ENCODE results near the gene FURIN.
"Not testable (repeated sequence)": the region's sequence is repeated elsewhere in the genome, so short reads cannot be mapped to it uniquely, and the experiment has no call there.

FURIN gene

GRCh38 chr15:90905306-90906180, 37.2 kb downstream of the FURIN start:
- Histone ChIP-seq H3K56ac (ENCODE audit: low read length) (no peak overlapping the region), H3K4ac (ENCODE audit: low read depth, low read length) (no peak overlapping the region), H2BK15ac (replicated peaks; ENCODE audit: low read depth) (no peak overlapping the region), H4K8ac (ENCODE audit: low read depth, low read length) (no peak overlapping the region), H3K27ac (ENCODE audit: low read depth, low read length) (no peak overlapping the region), H2BK120ac (ENCODE audit: low read depth, low read length) (no peak overlapping the region), H4K5ac (ENCODE audit: low read length) (no peak overlapping the region), H3K23ac (ENCODE audit: low read length) (no peak overlapping the region), H3K27me3 (ENCODE audit: insufficient read depth, low read length, poor library complexity) (no peaks in the 10 kb centered on the region), H3K4me1 (ENCODE audit: control insufficient read depth, low read depth, low read length) (no peaks in the 10 kb centered on the region), H3K79me1 (ENCODE audit: low read length) (no peaks in the 10 kb centered on the region), H2AK5ac (ENCODE audit: low read length) (no peak overlapping the region), H3K18ac (ENCODE audit: low read length) (no peak overlapping the region), H3K36me3 (ENCODE audit: control insufficient read depth, insufficient read depth, low read length) (no peaks in the 10 kb centered on the region), H3K79me2 (ENCODE audit: control insufficient read depth, insufficient read depth, low read length) (no peaks in the 10 kb centered on the region), H2BK5ac (ENCODE audit: low read length) (no peak overlapping the region), H3K4me2 (ENCODE audit: low read length) (no peak overlapping the region), H3K4me3 (ENCODE audit: low read length) (no peak overlapping the region), H3K9ac (ENCODE audit: low read length) (no peak overlapping the region)
- no peak for DNase-seq
- no CpG with 5 or more reads among the region's 28 CpGs for WGBS (ENCODE audit: extremely low coverage, insufficient coverage, low lambda C conversion rate)

GRCh38 chr15:90906181-90906849, 37.9 kb downstream of the FURIN start:
- no peaks in the 10 kb centered on the region for H3K79me2 ChIP-seq (ENCODE audit: control insufficient read depth, insufficient read depth, low read length)
- H3K23ac ChIP-seq (ENCODE audit: low read length), result no peak overlapping the region
- H2BK120ac ChIP-seq (ENCODE audit: low read depth, low read length), result no peak overlapping the region
- no peak overlapping the region for H3K18ac ChIP-seq (ENCODE audit: low read length)
- H2BK5ac ChIP-seq (ENCODE audit: low read length), result no peak overlapping the region
- H2BK15ac ChIP-seq (replicated peaks; ENCODE audit: low read depth), result no peak overlapping the region
- no peak overlapping the region for H2AK5ac ChIP-seq (ENCODE audit: low read length)
- no peak overlapping the region for H3K27ac ChIP-seq (ENCODE audit: low read depth, low read length)
- H3K79me1 ChIP-seq (ENCODE audit: low read length), result no peaks in the 10 kb centered on the region
- H3K36me3 ChIP-seq (ENCODE audit: control insufficient read depth, insufficient read depth, low read length), result no peaks in the 10 kb centered on the region
- H4K8ac ChIP-seq (ENCODE audit: low read depth, low read length), result no peak overlapping the region
- no CpG with 5 or more reads among the region's 11 CpGs for WGBS (ENCODE audit: extremely low coverage, insufficient coverage, low lambda C conversion rate)
- H3K4me2 ChIP-seq (ENCODE audit: low read length), result no peak overlapping the region
- H3K9ac ChIP-seq (ENCODE audit: low read length), result no peak overlapping the region
- no peaks in the 10 kb centered on the region for H3K27me3 ChIP-seq (ENCODE audit: insufficient read depth, low read length, poor library complexity)
- no peak overlapping the region for H3K56ac ChIP-seq (ENCODE audit: low read length)
- no peak overlapping the region for H3K4me3 ChIP-seq (ENCODE audit: low read length)
- no peak for DNase-seq
- no peak overlapping the region for H4K5ac ChIP-seq (ENCODE audit: low read length)
- no peaks in the 10 kb centered on the region for H3K4me1 ChIP-seq (ENCODE audit: control insufficient read depth, low read depth, low read length)
- no peak overlapping the region for H3K4ac ChIP-seq (ENCODE audit: low read depth, low read length)

GRCh38 chr15:90907051-90907660, 38.8 kb downstream of the FURIN start:
- Histone ChIP-seq H3K18ac (ENCODE audit: low read length) (no peak overlapping the region), H3K36me3 (ENCODE audit: control insufficient read depth, insufficient read depth, low read length) (no peaks in the 10 kb centered on the region), H3K4me2 (ENCODE audit: low read length) (no peak overlapping the region), H3K23ac (ENCODE audit: low read length) (no peak overlapping the region), H2AK5ac (ENCODE audit: low read length) (no peak overlapping the region), H3K79me1 (ENCODE audit: low read length) (no peaks in the 10 kb centered on the region), H3K4me3 (ENCODE audit: low read length) (no peak overlapping the region), H3K9ac (ENCODE audit: low read length) (no peak overlapping the region), H2BK120ac (ENCODE audit: low read depth, low read length) (no peak overlapping the region), H2BK5ac (ENCODE audit: low read length) (no peak overlapping the region), H3K4ac (ENCODE audit: low read depth, low read length) (no peak overlapping the region), H3K27me3 (ENCODE audit: insufficient read depth, low read length, poor library complexity) (no peaks in the 10 kb centered on the region), H3K56ac (ENCODE audit: low read length) (no peak overlapping the region), H4K8ac (ENCODE audit: low read depth, low read length) (no peak overlapping the region), H4K5ac (ENCODE audit: low read length) (no peak overlapping the region), H2BK15ac (replicated peaks; ENCODE audit: low read depth) (no peak overlapping the region), H3K27ac (ENCODE audit: low read depth, low read length) (no peak overlapping the region), H3K79me2 (ENCODE audit: control insufficient read depth, insufficient read depth, low read length) (no peaks in the 10 kb centered on the region), H3K4me1 (ENCODE audit: control insufficient read depth, low read depth, low read length) (no peaks in the 10 kb centered on the region)
- no CpG with 5 or more reads among the region's 15 CpGs for WGBS (ENCODE audit: extremely low coverage, insufficient coverage, low lambda C conversion rate)
- DNase-seq, result no peak

GRCh38 chr15:90907838-90908507, 39.6 kb downstream of the FURIN start:
- Histone ChIP-seq H3K4me3 (ENCODE audit: low read length) (no peak overlapping the region), H4K8ac (ENCODE audit: low read depth, low read length) (no peak overlapping the region), H3K4ac (ENCODE audit: low read depth, low read length) (no peak overlapping the region), H2BK5ac (ENCODE audit: low read length) (no peak overlapping the region), H3K9ac (ENCODE audit: low read length) (no peak overlapping the region), H3K79me2 (ENCODE audit: control insufficient read depth, insufficient read depth, low read length) (no peaks in the 10 kb centered on the region), H3K56ac (ENCODE audit: low read length) (no peak overlapping the region), H2AK5ac (ENCODE audit: low read length) (no peak overlapping the region), H3K18ac (ENCODE audit: low read length) (no peak overlapping the region), H3K4me1 (ENCODE audit: control insufficient read depth, low read depth, low read length) (no peaks in the 10 kb centered on the region), H4K5ac (ENCODE audit: low read length) (no peak overlapping the region), H3K27me3 (ENCODE audit: insufficient read depth, low read length, poor library complexity) (no peaks in the 10 kb centered on the region), H2BK120ac (ENCODE audit: low read depth, low read length) (no peak overlapping the region), H3K27ac (ENCODE audit: low read depth, low read length) (no peak overlapping the region), H3K36me3 (ENCODE audit: control insufficient read depth, insufficient read depth, low read length) (no peaks in the 10 kb centered on the region), H2BK15ac (replicated peaks; ENCODE audit: low read depth) (no peak overlapping the region), H3K23ac (ENCODE audit: low read length) (no peak overlapping the region), H3K79me1 (ENCODE audit: low read length) (no peaks in the 10 kb centered on the region), H3K4me2 (ENCODE audit: low read length) (no peak overlapping the region)
- no CpG with 5 or more reads among the region's 9 CpGs for WGBS (ENCODE audit: extremely low coverage, insufficient coverage, low lambda C conversion rate)
- no peak for DNase-seq

- not testable (repeated sequence) for H2BK120ac ChIP-seq (ENCODE audit: low read depth, low read length); H3K79me2 ChIP-seq (ENCODE audit: control insufficient read depth, insufficient read depth, low read length); H2BK5ac ChIP-seq (ENCODE audit: low read length); H3K4me2 ChIP-seq (ENCODE audit: low read length); H4K5ac ChIP-seq (ENCODE audit: low read length); H3K27me3 ChIP-seq (ENCODE audit: insufficient read depth, low read length, poor library complexity); H2AK5ac ChIP-seq (ENCODE audit: low read length); H3K36me3 ChIP-seq (ENCODE audit: control insufficient read depth, insufficient read depth, low read length); H3K18ac ChIP-seq (ENCODE audit: low read length); H3K4me1 ChIP-seq (ENCODE audit: control insufficient read depth, low read depth, low read length); DNase-seq; H3K4ac ChIP-seq (ENCODE audit: low read depth, low read length); H4K8ac ChIP-seq (ENCODE audit: low read depth, low read length); H3K27ac ChIP-seq (ENCODE audit: low read depth, low read length); H3K9ac ChIP-seq (ENCODE audit: low read length); H3K4me3 ChIP-seq (ENCODE audit: low read length); H3K23ac ChIP-seq (ENCODE audit: low read length); H3K79me1 ChIP-seq (ENCODE audit: low read length); H3K56ac ChIP-seq (ENCODE audit: low read length); H2BK15ac ChIP-seq (replicated peaks; ENCODE audit: low read depth)
- WGBS (ENCODE audit: extremely low coverage, insufficient coverage, low lambda C conversion rate), result no CpG with 5 or more reads among the region's 11 CpGs
These were observed 41.1 kb downstream of the FURIN start for GRCh38 chr15:90909449-90909848.

All from mesendoderm (in vitro differentiated cells).